ENCODE results near the gene FOCAD.

GRCh38 chr9:20659474-20659967, 24.5 kb upstream of the FOCAD start:
- no peak for TF ChIP-seq CTCF (conservative IDR thresholded peaks at IDR 0.05; ENCODE audit: low read depth, low read length)
- no peak for TF ChIP-seq EZH2 (IDR thresholded peaks at IDR 0.05; ENCODE audit: borderline replicate concordance, low read depth, low read length, poor library complexity, severe bottlenecking)
